ENCODE results near the gene NDUFAF2. TPM values are rescaled to one million over a fixed set of nuclear protein-coding genes. Genes with fewer than 3 reads are reported as not detected.
A peak's percentile ranks its signal among the peaks of the same experiment; 100 is the strongest.
"Not testable (repeated sequence)": the region's sequence is repeated elsewhere in the genome, so short reads cannot be mapped to it uniquely, and the experiment has no call there.

Gene NDUFAF2
- total RNA-seq, 1 donor from 2014 or later: 41.2 TPM

GRCh38 chr5:61159070-61159469 is 214.1 kb downstream of the NDUFAF2 start:
- intact Hi-C loops (cut with DNase I): no loop called here
- ATAC-seq (ENCODE audit: poor library complexity): no peak
- no peak for DNase-seq

GRCh38 chr5:61159836-61160235 is 214.8 kb downstream of the NDUFAF2 start:
- no peak for DNase-seq

GRCh38 chr5:61160497-61160896 is 215.5 kb downstream of the NDUFAF2 start:
- DNase-seq: no peak
- no peak for ATAC-seq (ENCODE audit: poor library complexity)
- intact Hi-C loops (cut with DNase I): loop anchor here (5.0 kb wide), 1 partner anchor 172 kb away; the partner anchor contains the start of gene ZSWIM6

More at GRCh38 chr5:61159836-61160235, 214.8 kb downstream of the NDUFAF2 start:
- ATAC-seq (ENCODE audit: poor library complexity): no peak
- intact Hi-C loops (cut with DNase I): loop anchor here (5.0 kb wide), 1 partner anchor 172 kb away; the partner anchor contains the start of gene ZSWIM6

- ATAC-seq (ENCODE audit: poor library complexity) (peak; percentile 98), DNase-seq (peak; percentile 95)
- intact Hi-C loops (cut with DNase I): loop anchor here (5.0 kb wide), 1 partner anchor 170 kb away; the partner anchor contains the start of gene ZSWIM6
These were observed 217.2 kb downstream of the NDUFAF2 start, which contains the start of gene SMIM15 for GRCh38 chr5:61162010-61162831. TSS of gene SMIM15 (minus strand) at chr5:61162468. CDS start at chr5:61160171, 2,297 bp downstream.

GRCh38 chr5:61162832-61163567 is 218.0 kb downstream of the NDUFAF2 start:
- intact Hi-C loops (cut with DNase I): loop anchor here (5.0 kb wide), 1 partner anchor 169 kb away; the partner anchor contains the start of gene ZSWIM6
- no peak for DNase-seq
- ATAC-seq (ENCODE audit: poor library complexity): peak; percentile 51

- DNase-seq (no peak), ATAC-seq (ENCODE audit: poor library complexity) (no peak)
- intact Hi-C loops (cut with DNase I): loop anchor here (5.0 kb wide), 1 partner anchor 168 kb away; the partner anchor contains the start of gene ZSWIM6
These were observed 218.9 kb downstream of the NDUFAF2 start for GRCh38 chr5:61163905-61164304.

- intact Hi-C loops (cut with DNase I): no loop called here
- no peak for ATAC-seq (ENCODE audit: poor library complexity)
- no peak for DNase-seq
These were observed 222.4 kb downstream of the NDUFAF2 start for GRCh38 chr5:61167382-61167781.

- no peak for DNase-seq
- intact Hi-C loops (cut with DNase I): no loop called here
- ATAC-seq (ENCODE audit: poor library complexity): no peak
These were observed 223.9 kb downstream of the NDUFAF2 start for GRCh38 chr5:61168951-61169350.

- ATAC-seq (ENCODE audit: poor library complexity): no peak
- no peak for DNase-seq
- intact Hi-C loops (cut with DNase I): no loop called here
These were observed 226.5 kb downstream of the NDUFAF2 start for GRCh38 chr5:61171479-61171878.

GRCh38 chr5:61176631-61177030 is 231.6 kb downstream of the NDUFAF2 start:
- ATAC-seq (ENCODE audit: poor library complexity) (peak; percentile 46), DNase-seq (peak; percentile 41)
- intact Hi-C loops (cut with DNase I): no loop called here

GRCh38 chr5:61177070-61177469 is 232.1 kb downstream of the NDUFAF2 start:
- no peak for DNase-seq
- no peak for ATAC-seq (ENCODE audit: poor library complexity)
- intact Hi-C loops (cut with DNase I): no loop called here

GRCh38 chr5:61177716-61178115 is 232.7 kb downstream of the NDUFAF2 start:
- ATAC-seq (ENCODE audit: poor library complexity) (no peak), DNase-seq (no peak)
- intact Hi-C loops (cut with DNase I): no loop called here

GRCh38 chr5:61178702-61179101 is 233.7 kb downstream of the NDUFAF2 start:
- intact Hi-C loops (cut with DNase I): no loop called here
- DNase-seq (no peak), ATAC-seq (ENCODE audit: poor library complexity) (no peak)

GRCh38 chr5:61180886-61181285 is 235.9 kb downstream of the NDUFAF2 start:
- DNase-seq (no peak), ATAC-seq (ENCODE audit: poor library complexity) (no peak)
- intact Hi-C loops (cut with DNase I): no loop called here

- intact Hi-C loops (cut with DNase I): no loop called here
- DNase-seq (no peak), ATAC-seq (ENCODE audit: poor library complexity) (no peak)
These were observed 237.4 kb downstream of the NDUFAF2 start for GRCh38 chr5:61182449-61182848.

GRCh38 chr5:61183538-61183937 is 238.5 kb downstream of the NDUFAF2 start:
- DNase-seq: no peak
- no peak for ATAC-seq (ENCODE audit: poor library complexity)
- intact Hi-C loops (cut with DNase I): no loop called here

- intact Hi-C loops (cut with DNase I): no loop called here
- DNase-seq (no peak), ATAC-seq (ENCODE audit: poor library complexity) (no peak)
These were observed 239.7 kb downstream of the NDUFAF2 start for GRCh38 chr5:61184708-61185107.

- peak; percentile 52 for ATAC-seq (ENCODE audit: poor library complexity)
- intact Hi-C loops (cut with DNase I): no loop called here
- no peak for DNase-seq
These were observed 241.6 kb downstream of the NDUFAF2 start for GRCh38 chr5:61186634-61187033.

GRCh38 chr5:61187352-61187751 is 242.3 kb downstream of the NDUFAF2 start:
- DNase-seq; intact Hi-C loops (cut with DNase I): not testable (repeated sequence)
- peak; percentile 88 for ATAC-seq (ENCODE audit: poor library complexity)

Measured in Right ventricle myocardium superior (tissue), 1 donor.